K562 (cell line): ENCODE results near the gene ZNF326. TPM values are rescaled to one million over a fixed set of nuclear protein-coding genes. Genes with fewer than 3 reads are reported as not detected.

Experiments used
- GATAD2B ChIP-seq: fragments of 450-650 bp; IDR thresholded peaks from 2 replicates; pipeline ENCODE4 v1.6.1; 2017; ENCODE audit warnings: mild to moderate bottlenecking, borderline replicate concordance
- polyA plus RNA-seq, 8 experiments: library from polyadenylated mRNA; depleted of rRNA in 4 of 8; stranded (reverse) in 5 of 8; unstranded in 3 of 8; fragments of >200 nt; fragmentation: Nextera tagmentation in 2 of 8; fragmentation: Illumina TruSeq in 1 of 8; extraction: Ambion mirVana in 2 of 8; extraction: Trizol in 1 of 8; gene quantifications; 2 replicates each; pipeline versions ENCODE4 v1.2.1 to v1.2.3, GENCODE V29; 2011 to 2014; ENCODE audit warnings: inconsistent platforms in 1 of 8, missing spikeins in 1 of 8
- total RNA-seq, 7 experiments: library from RNA; depleted of rRNA in 6 of 7; stranded (reverse); fragments of >200 nt in 6 of 7; fragmentation: Illumina TruSeq in 2 of 7; extraction: Trizol in 2 of 7; gene quantifications; 2 replicates each; pipeline versions ENCODE4 v1.2.1 to v1.2.3, GENCODE V29; 2011 to 2021; ENCODE audit warnings: low replicate concordance in 1 of 7
- TF ChIP-seq, protein P1 (sequence below), 2 experiments: fragments of 450-650 bp; formaldehyde crosslinking in 1 of 2; IDR thresholded peaks; 2 replicates each; pipeline versions ENCODE4 v1.4.0 to v1.6.1; 2014 to 2020; ENCODE audit warnings: mild to moderate bottlenecking in 2 of 2, borderline replicate concordance in 1 of 2, low read depth in 1 of 2

Gene ZNF326
- total and polyA plus RNA-seq, 9 of the 15 experiments (the other 6 are each of a cell fraction or from before 2014, with no cell fraction given) = 7.2 to 33.2 (median 20.1) TPM

DNA sequence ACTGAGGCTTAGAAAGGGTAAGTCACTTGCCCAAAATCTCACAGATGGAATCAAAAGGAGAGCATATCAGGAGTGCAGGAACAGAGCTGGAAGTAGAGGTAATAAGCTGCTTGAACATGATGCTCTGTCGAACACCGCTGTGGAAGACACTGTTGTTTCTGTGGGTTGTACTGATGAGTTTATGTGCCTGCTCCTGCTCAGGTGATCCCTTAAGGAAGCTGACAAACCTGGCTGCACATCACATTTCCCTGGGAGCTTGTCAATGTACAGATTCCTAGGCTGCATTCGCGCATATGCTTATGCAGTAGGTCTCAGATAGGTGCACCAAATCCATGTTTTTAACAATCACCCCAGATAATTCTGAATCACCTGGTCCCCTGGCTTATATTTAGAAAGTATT, 79.7 kb downstream of the ZNF326 start (continued):
- TF ChIP-seq, protein P1, sequence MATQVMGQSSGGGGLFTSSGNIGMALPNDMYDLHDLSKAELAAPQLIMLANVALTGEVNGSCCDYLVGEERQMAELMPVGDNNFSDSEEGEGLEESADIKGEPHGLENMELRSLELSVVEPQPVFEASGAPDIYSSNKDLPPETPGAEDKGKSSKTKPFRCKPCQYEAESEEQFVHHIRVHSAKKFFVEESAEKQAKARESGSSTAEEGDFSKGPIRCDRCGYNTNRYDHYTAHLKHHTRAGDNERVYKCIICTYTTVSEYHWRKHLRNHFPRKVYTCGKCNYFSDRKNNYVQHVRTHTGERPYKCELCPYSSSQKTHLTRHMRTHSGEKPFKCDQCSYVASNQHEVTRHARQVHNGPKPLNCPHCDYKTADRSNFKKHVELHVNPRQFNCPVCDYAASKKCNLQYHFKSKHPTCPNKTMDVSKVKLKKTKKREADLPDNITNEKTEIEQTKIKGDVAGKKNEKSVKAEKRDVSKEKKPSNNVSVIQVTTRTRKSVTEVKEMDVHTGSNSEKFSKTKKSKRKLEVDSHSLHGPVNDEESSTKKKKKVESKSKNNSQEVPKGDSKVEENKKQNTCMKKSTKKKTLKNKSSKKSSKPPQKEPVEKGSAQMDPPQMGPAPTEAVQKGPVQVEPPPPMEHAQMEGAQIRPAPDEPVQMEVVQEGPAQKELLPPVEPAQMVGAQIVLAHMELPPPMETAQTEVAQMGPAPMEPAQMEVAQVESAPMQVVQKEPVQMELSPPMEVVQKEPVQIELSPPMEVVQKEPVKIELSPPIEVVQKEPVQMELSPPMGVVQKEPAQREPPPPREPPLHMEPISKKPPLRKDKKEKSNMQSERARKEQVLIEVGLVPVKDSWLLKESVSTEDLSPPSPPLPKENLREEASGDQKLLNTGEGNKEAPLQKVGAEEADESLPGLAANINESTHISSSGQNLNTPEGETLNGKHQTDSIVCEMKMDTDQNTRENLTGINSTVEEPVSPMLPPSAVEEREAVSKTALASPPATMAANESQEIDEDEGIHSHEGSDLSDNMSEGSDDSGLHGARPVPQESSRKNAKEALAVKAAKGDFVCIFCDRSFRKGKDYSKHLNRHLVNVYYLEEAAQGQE (IDR thresholded peaks at IDR 0.05; ENCODE audit: borderline replicate concordance) = no peak
- TF ChIP-seq, protein P1 (CRISPR knock-in tag; IDR thresholded peaks at IDR 0.05; ENCODE audit: low read depth) = no peak
- TF ChIP-seq GATAD2B = no peak
